ENCODE results near the gene LAMB2.

The LAMB2 gene

DNA sequence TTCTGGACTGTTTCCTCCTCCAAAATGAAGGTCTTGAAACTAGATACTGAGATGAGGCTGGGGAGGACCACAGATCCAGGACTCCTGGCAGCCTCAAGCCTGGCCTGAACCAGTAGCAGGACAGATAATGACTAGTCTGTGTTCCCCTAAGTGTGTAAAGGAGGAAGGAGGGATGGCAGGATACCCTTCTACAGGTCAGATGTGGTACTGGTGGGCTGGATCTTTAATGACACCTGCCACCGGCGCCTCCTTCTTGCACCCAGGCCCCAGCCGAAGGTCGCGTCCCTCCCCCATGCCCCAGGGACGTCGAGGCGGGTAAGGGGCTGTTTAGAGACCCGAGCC, 12.8 kb downstream of the LAMB2 start:
- no peak for FAIRE-seq

DNA sequence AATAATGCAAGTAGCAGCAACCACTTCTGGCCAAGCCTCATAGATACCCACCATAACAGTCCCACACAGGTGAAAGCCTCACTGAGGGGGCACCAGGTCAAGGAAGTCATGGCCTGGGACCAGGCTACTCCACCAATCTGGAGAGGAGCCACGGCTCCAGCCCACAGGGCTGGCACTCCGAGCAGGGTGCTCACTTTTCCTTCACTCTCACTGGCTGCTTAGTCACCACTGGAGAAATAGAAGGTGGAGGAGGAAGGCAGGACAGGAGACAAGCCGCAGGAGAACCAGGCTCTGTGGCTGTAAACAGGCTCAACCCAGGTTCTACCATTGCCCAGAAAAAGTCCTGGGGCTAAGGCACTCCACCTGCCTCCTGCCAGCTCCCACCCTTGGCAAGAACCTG, 13.4 kb downstream of the LAMB2 start:
- no peak for FAIRE-seq

DNA sequence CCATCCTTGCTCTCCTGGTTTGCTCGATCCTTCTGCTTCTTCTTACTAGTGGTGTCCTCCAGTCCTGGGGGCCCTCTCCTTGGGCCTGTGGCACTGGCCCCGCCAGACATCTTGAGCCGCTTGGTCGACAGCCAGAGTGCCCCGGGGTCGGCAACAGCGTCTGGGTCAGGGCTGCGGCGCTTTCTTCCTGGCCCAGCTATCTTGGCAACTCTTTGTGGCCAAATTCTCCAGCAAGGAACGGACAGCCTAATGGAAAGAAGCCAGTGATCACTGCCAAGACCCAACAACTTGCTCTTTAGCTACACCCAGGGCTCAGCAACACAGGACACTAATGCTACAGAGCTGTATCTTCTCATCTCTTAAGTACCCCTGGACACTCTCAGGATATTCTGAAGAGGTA, 13.8 kb downstream of the LAMB2 start:
- FAIRE-seq, result no peak

DNA sequence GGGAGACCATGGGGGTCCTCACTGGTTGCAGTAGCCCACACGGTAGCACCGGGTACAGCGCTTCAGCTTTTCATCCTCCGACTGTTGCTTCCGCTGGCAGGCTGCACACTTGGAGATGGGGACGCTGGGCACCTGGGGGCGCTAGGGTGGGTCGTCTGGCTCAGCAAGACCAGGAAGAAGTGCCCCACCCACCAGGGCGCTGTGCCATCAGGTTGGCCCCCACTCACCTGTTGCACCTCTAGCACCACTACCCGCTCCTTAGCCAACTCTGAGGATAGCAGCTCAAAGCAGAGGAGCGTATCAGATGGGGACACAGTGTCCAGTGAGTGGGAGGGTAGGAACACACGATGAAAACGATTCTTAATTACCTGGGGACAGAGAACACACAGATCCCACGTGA, 20.6 kb downstream of the LAMB2 start:
- FAIRE-seq, result no peak

DNA sequence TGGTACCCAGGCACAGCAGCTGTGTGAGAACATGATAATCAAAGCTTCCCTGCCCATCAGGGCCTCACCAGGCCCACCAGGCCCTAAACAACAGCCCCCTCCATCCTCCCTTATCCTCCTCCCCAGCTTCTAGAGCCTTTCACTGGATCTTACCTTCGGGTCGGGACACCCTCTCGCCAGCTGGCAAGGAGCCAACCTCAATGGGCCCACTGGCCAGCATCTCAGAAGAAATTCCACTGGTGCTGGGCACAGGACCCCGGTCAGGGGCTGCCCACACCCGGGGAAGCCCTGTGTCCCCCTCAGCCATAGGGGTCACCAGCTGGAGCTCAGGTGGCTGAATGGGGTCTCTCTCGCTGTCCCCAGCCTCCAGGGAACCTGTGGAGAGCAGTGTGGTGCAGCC, 21.5 kb downstream of the LAMB2 start:
- no peak for FAIRE-seq

DNA sequence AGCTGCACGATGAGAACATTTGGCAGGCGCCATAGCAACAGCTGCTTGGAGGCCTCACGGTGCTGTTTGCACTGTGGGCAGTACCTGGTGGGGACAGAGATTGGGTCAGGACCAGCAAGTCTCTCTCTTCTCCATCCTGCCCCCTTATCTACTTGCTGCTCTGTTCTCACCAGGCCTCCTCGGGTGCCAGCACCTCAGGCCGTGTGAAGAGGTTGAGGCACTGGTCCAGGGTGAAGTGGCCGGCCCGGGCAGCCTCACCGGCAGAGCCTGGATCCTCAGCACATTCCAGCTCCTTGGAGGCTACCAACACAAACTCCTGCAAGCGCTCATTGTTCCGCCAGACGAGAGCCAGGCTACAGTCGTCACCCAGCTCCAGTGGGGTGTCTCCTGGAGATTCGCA, 22.1 kb downstream of the LAMB2 start:
- no peak for FAIRE-seq

DNA sequence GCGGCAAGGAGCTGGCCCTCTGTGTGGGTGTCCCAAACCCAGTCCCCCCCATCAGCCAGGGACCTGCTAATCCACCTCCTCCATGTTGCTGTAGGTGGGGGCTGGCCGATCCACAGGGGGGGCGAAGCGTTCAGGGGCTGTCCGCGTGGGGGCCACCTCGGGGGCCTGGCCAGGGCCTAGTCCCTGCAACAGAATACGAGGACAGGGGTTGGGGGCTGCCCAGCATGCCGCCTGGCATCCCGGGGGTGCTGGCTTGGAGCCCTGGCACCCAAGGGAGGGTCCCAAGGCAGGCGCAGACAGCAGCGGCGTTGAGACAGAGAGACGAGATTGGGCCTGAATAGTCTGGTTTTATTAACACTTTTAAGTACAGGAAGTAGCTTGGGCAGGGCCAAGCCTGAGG, 24.5 kb downstream of the LAMB2 start:
- FAIRE-seq, result no peak

DNA sequence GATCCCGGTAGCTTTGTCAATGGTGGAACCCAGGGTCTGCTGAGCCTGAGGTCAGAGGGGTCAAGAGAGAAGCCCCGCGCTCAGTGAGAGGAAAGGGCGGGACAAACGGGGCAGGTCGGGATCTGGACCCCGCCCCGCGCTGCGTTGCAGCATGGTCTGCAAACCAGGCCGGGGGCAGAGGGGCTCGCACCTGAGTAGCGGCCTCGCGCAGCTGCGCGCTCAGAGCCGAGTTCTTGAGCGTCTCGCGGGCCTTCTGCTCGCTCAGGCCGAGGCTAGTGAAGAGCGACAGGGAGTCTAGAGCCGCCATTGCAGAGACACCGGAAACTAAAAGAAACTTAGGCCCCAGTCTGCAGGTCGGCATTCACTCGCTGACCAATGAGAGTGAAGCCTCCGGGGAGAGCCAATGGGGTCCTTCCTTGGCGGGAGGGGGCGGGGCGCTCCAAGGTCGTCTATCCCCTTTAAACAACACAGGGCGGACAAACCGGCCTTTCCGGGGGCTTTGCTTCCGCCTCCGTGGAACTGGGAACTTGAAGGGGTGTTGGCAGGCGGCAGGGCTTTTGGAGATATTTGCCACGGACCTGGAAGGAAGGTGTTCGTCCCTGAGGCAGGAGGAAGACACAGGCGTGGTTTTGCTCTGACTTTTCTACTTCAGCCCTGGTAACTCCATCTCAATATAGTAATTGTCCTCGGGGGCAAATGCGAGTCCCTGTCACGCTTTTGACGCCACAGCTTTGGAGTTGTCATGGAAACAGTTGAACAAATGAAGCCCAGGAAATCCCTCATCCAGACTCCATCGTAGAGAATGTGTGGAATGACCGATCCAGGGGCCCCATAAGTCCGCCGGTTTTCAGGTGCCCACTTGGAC, 28.2 kb downstream of the LAMB2 start, which contains the start of gene QARS1:
Gene QARS1 (minus strand): TSS at position 331 of the 865 bp plus-strand sequence. CDS start 24 bp downstream, at position 307.
- FAIRE-seq, result no peak

DNA sequence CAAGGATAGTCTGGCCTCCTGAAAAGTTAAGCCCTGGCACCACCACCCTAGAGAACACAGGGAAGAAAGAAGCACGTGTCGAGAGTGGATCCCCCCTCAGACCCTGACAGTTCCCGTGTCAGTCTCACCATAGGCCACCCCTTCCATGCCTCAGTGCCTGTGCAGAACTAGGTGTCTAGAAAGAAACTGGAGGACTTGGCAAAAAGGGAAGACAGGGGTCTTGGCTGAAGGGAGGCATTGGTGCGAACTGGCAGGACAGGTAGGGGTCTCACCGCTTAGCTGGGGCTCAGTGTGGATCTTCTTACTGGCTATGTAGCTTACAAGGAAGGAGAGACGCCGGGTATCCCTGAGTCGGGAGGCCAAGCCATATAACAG, 28.8 kb downstream of the LAMB2 start:
- no peak for FAIRE-seq

DNA sequence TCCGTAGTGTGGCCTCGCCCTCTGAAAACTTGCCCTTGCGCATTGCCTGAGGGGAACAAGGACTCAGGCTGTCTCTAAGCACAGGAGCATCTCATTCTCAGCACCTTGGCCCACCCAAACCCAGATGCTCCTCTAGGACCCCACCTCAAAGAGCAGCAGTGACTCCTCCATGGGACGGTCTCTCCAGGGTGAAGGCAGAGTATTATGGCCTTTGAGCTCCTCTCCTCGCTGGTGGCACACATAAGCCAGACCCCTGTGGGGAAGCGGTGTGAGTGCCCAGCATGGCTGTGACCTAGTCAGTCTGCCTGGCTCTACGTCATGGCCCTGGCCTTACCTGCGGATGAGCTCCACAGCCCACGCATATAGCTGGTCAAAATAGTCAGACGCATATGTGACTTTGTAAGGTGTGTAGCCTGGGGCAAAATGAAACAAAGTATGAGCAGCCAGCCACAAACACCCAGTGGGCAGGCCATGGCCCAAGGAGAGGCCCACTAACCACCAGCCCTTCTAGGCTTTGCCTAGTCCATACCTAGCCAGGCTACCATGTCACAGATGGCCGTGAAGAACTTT, 32.7 kb downstream of the LAMB2 start:
- no peak for FAIRE-seq

DNA sequence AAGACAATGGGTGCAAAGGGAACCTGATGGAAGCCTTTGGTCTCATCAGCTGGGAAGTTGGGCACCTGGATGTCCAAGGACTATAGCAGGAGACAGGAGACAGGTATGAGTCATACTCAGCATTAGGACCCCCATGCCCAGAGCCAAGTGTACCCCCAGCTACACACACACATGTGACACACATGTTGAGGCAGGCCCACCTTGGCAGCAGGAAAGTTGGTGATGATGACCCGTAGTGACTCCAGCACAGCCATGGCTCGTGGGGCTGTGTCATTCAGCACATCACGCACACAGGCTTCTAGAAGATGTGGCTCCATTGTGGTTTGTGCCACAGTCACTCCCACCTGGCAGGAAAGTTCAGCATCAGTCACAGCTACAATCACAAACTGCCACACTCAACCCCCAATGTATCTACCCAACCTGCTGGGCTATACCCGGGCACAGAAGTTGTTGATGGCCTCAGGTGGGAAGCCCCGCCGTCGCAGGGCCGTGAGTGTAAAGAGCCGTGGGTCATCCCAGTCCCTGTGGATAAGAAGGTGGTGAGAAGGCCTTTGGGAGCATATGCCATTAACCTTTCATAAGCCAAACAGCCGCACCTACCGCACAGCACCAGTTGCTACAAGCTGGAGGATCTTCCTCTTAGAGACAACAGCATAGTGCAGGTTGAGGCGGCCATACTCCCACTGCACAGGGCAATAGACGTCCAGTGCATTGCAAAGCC, 33.8 kb downstream of the LAMB2 start:
- no peak for FAIRE-seq

DNA sequence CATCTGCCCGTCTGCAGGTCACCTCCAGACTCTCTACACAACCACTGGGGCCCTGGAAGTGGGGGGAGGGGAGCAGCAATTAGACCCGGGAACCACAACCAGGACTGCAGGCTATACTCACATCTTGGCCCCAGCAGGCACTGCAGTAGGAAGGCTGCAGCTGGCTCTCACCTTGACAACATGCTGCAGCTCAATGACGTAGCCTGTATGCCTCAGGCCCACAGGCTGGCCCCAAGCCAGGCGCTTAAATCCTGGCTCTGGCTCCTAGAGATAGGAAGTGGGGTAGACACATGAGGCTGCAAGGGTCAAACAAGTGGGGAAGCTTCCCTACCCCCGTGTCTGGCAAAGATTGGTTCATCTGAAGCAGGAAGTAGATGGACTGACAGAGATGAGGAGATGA, 34.4 kb downstream of the LAMB2 start:
- no peak for FAIRE-seq

DNA sequence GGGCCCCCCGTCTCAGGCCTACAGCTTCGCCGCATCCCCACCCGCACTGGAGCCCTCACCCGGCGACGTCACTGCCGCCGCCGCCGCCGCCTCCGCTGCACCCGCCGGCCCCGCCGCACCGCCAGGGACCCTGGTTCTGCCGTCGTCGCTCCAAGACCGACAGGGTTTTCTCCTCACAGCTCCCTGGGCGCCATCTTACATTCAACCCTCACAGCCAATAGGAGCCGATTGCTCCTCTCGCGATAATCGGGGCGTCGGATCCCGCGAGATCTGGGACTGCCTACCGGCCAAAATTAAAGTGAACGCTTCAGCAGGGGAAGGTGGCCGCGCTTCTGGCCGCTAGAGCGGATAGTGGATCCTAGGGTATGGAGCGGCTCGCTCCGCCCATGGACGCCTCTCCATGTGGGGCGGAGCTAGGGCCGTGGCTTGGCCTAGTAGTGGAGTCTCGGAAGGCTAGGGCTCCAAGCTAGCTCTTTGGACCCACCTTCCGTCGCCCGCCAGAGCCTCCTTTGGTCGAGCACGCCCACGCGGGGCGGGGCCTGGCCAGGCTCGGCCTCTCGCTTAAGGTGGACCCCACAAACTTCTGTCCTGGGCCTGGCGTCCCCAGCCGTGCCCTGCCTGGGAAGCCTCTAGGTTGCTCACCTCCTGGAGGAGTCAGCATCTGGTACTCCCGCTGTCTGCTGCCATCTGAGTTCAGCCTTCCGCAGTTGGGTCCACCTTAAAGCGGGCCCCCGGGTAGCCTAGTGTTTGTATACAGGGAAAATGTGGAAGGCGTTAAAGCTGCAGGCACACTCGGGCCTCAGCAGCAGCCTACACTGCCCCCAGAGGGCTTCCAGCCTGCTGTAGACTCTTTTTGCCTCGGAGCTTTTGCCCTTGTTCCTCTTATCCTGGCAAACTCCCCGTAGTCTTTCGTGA, 38.7 kb downstream of the LAMB2 start, which contains the start of gene QRICH1:
Gene QRICH1 (minus strand): TSS at position 219 of the 915 bp plus-strand sequence. CDS start 17,054 bp downstream, outside the sequence.
- no peak for FAIRE-seq

DNA sequence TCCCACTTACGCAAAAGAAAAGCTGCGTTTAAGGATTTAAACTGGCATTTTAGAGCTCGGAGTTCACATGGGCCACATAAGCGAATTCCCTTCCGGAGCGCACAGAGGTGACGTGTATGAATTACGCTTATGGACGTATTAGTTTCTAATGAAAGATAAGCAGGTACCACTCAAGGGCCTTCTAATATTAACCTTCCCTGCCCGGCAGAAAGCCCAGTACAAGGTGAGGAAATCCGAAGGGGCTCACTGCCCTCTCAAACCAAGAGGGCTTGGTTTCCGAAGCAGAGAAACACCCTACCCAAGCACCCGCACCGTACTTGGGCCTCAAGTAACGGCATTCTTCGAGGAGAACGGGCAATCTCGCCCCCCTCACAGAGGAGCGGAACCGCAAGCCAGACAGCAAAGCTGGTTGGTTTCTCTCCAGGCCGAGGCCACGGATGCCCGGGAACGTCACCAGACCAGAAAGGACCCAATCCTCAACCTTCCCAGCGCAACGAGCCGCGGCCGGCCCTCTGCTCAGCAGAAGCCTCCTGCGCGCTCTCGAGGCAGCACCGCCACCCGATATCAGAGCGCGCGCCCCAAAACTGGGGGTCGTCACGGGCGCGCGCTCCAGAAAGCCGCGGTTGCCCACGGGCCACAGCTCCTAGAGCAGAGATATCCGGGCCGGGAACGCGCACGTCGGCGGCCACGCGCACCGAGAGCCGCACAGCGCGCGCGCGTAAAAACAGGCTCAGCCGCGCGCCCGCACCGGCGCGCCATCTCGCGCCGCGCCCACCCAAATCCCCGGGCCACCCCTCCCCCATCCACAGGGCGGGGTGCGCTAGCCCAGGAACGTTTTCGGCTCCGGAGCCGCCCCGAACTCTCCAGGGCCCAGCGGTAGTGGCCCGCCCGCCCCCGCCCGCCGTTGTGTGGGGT, 39.7 kb downstream of the LAMB2 start:
- FAIRE-seq, result no peak

DNA sequence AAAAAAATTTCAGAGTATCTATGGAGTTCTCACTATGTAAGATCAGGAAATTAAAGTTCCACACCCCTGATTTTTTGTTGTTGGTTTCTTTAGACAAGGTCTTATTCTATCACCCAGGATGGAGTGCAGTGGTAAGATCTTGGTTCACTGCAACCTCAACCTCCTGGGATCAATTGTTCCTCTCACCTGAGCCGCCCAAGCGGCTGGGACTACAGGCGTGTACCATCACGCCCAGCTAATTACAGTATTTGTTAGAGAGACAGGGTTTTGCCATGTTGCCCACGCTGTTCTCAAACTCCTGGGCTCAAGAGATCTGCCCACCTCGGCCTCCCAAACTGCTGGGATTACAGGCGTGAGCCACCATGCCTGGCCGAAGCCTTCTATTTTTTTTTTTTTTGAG, 51.4 kb downstream of the LAMB2 start:
- no peak for FAIRE-seq

DNA sequence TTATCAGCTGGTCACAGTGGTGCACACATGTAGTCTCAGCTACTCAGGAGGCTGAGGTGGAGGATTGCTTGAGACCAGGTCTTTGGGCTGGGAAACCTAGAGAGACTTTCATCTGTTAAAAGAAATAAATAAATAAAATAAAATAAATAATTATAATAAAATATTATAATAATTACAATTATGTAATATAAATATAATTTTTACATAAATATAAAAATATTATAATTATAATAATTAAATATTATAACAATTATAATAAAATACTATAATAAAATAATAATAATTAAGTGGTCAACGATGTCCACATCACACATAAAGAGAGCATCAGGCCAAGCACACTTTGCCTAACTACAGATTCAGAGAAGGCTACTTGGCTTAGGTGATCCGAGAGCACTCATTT, 53.6 kb downstream of the LAMB2 start:
- peak; percentile 81 for FAIRE-seq

DNA sequence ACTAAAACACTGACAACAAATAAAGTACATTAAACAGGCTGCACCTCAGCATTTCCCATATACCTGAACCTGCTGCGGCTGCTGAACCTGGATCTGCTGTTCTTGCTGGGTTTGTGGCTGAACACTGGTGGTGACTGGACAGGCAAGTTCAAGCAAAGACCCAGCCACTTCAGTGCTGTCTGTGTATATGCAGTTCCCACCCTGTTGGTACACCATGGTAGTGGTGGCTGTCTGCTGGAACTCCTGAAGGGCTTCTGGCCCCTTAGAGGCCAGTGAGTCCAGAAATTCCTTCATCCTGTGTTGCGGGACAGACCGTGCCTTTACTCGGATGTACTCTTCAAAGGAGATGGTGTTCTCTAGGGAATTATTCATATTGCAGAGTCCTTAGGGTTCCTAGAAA, 56.2 kb downstream of the LAMB2 start:
- no peak for FAIRE-seq

DNA sequence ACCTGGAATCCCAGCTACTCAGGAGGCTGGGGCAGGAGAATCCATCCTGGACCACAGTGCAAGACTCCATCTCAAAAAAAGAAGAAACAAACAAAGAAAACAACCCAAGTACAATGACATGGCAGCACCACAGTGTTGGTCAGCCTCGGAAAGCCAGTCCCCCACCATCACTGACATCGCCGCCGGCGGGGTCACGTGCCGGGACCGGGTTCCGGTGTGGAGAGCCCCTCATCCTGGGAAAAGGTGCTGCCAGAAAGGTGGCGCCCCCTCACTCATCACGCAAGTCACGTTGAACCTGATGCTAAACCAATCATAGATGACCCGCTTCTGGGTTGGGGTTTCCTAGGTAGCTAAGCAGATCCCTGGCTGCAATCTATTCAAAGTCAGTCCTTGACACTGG, 56.7 kb downstream of the LAMB2 start:
- FAIRE-seq, result no peak

Measured in colon (tissue), 2 donors.